ENCODE results near the gene TRIP10.

- TF ChIP-seq CTCF (conservative IDR thresholded peaks at IDR 0.05; ENCODE audit: low read length) (no peak), EZH2phosphoT487 (IDR thresholded peaks at IDR 0.05; ENCODE audit: borderline replicate concordance) (no peak)
These were observed 8.4 kb upstream of the TRIP10 start for GRCh38 chr19:6730941-6731670.
